ENCODE results near the gene NBEAL2. TPM values are rescaled to one million over a fixed set of nuclear protein-coding genes. Genes with fewer than 3 reads are reported as not detected.

Gene NBEAL2
- total RNA-seq, 1 donor from 2014 or later: 14.8 TPM

- no peaks in the 10 kb centered on the region for H3K36me3 ChIP-seq (ENCODE audit: insufficient read depth, low read length)
- H3K27ac ChIP-seq (ENCODE audit: low read depth, low read length): no peak overlapping the region
- no peak overlapping the region for H2AFZ ChIP-seq (ENCODE audit: low read depth, low read length)
- H3K4me1 ChIP-seq (ENCODE audit: insufficient read depth, low read length): peaks cover 15% of the 10 kb centered on the region
- H3K27me3 ChIP-seq (ENCODE audit: insufficient read depth, low read length): no peaks in the 10 kb centered on the region
- no peak overlapping the region for H3K9ac ChIP-seq (ENCODE audit: low read length)
- peaks cover 46% of the 10 kb centered on the region for H3K4me1 Mint-ChIP-seq (ENCODE audit: low read depth, unreplicated experiment)
- no peak overlapping the region for H3K4me3 ChIP-seq (ENCODE audit: insufficient read depth, low read depth, low read length)
- FAIRE-seq: no peak
- no peak for TF ChIP-seq CTCF (IDR thresholded peaks at IDR 0.05; ENCODE audit: insufficient read depth, low read depth, low read length)
- no peak overlapping the region for H3K4me3 Mint-ChIP-seq (ENCODE audit: unreplicated experiment)
- no peaks in the 10 kb centered on the region for H3K9me3 ChIP-seq (ENCODE audit: insufficient read depth, low read depth, low read length)
- H3K4me2 ChIP-seq (ENCODE audit: low read length): no peak overlapping the region
- H3K27me3 Mint-ChIP-seq (ENCODE audit: low read depth, unreplicated experiment): no peaks in the 10 kb centered on the region
- H3K79me2 ChIP-seq (ENCODE audit: insufficient read depth, low read length): peaks cover 98% of the 10 kb centered on the region
- H3K27ac Mint-ChIP-seq (ENCODE audit: unreplicated experiment): no peak overlapping the region
- H3K36me3 Mint-ChIP-seq (ENCODE audit: low read depth, unreplicated experiment): peaks cover 7% of the 10 kb centered on the region
- H4K20me1 ChIP-seq (ENCODE audit: insufficient read depth, low read length): peaks cover 98% of the 10 kb centered on the region
- no peaks in the 10 kb centered on the region for H3K9me3 Mint-ChIP-seq (ENCODE audit: unreplicated experiment)
- no peak for DNase-seq (ENCODE audit: low read depth)
Measured at GRCh38 chr3:46957092-46957820, 22.2 kb upstream of the NBEAL2 start.

- Histone ChIP-seq H3K79me2 (ENCODE audit: insufficient read depth, low read length) (peaks cover 95% of the 10 kb centered on the region), H3K4me2 (ENCODE audit: low read length) (no peak overlapping the region), H3K9me3 (ENCODE audit: insufficient read depth, low read depth, low read length) (no peaks in the 10 kb centered on the region), H3K27me3 (ENCODE audit: insufficient read depth, low read length) (no peaks in the 10 kb centered on the region), H3K4me3 (ENCODE audit: insufficient read depth, low read depth, low read length) (no peak overlapping the region), H2AFZ (ENCODE audit: low read depth, low read length) (no peak overlapping the region), H3K9ac (ENCODE audit: low read length) (no peak overlapping the region), H3K27ac (ENCODE audit: low read depth, low read length) (no peak overlapping the region), H4K20me1 (ENCODE audit: insufficient read depth, low read length) (peaks cover 92% of the 10 kb centered on the region), H3K36me3 (ENCODE audit: insufficient read depth, low read length) (no peaks in the 10 kb centered on the region), H3K4me1 (ENCODE audit: insufficient read depth, low read length) (peaks cover 14% of the 10 kb centered on the region)
- Mint-ChIP-seq H3K27me3 (ENCODE audit: low read depth, unreplicated experiment) (no peaks in the 10 kb centered on the region), H3K36me3 (ENCODE audit: low read depth, unreplicated experiment) (peaks cover 7% of the 10 kb centered on the region), H3K4me1 (ENCODE audit: low read depth, unreplicated experiment) (peaks cover 38% of the 10 kb centered on the region), H3K9me3 (ENCODE audit: unreplicated experiment) (no peaks in the 10 kb centered on the region), H3K27ac (ENCODE audit: unreplicated experiment) (peak overlapping the region; percentile 41), H3K4me3 (ENCODE audit: unreplicated experiment) (no peak overlapping the region)
- TF ChIP-seq EZH2 (IDR thresholded peaks at IDR 0.05; ENCODE audit: insufficient read depth, low read length) (no peak), CTCF (IDR thresholded peaks at IDR 0.05; ENCODE audit: insufficient read depth, low read depth, low read length) (no peak)
- DNase-seq (ENCODE audit: low read depth): no peak
- no peak for FAIRE-seq
Measured at GRCh38 chr3:46958467-46959160, 20.9 kb upstream of the NBEAL2 start.

- Histone ChIP-seq H3K27me3 (ENCODE audit: insufficient read depth, low read length) (no peaks in the 10 kb centered on the region), H2AFZ (ENCODE audit: low read depth, low read length) (no peak overlapping the region), H3K4me3 (ENCODE audit: insufficient read depth, low read depth, low read length) (no peak overlapping the region), H3K79me2 (ENCODE audit: insufficient read depth, low read length) (peaks cover 90% of the 10 kb centered on the region), H3K4me2 (ENCODE audit: low read length) (no peak overlapping the region), H3K36me3 (ENCODE audit: insufficient read depth, low read length) (no peaks in the 10 kb centered on the region), H3K9me3 (ENCODE audit: insufficient read depth, low read depth, low read length) (no peaks in the 10 kb centered on the region), H3K27ac (ENCODE audit: low read depth, low read length) (no peak overlapping the region), H3K9ac (ENCODE audit: low read length) (no peak overlapping the region), H3K4me1 (ENCODE audit: insufficient read depth, low read length) (peaks cover 11% of the 10 kb centered on the region), H4K20me1 (ENCODE audit: insufficient read depth, low read length) (peaks cover 87% of the 10 kb centered on the region)
- no peaks in the 10 kb centered on the region for H3K9me3 Mint-ChIP-seq (ENCODE audit: unreplicated experiment)
- TF ChIP-seq EZH2 (IDR thresholded peaks at IDR 0.05; ENCODE audit: insufficient read depth, low read length) (no peak), CTCF (IDR thresholded peaks at IDR 0.05; ENCODE audit: insufficient read depth, low read depth, low read length) (no peak)
- no peak overlapping the region for H3K4me3 Mint-ChIP-seq (ENCODE audit: unreplicated experiment)
- peaks cover 7% of the 10 kb centered on the region for H3K36me3 Mint-ChIP-seq (ENCODE audit: low read depth, unreplicated experiment)
- DNase-seq (ENCODE audit: low read depth): no peak
- H3K27me3 Mint-ChIP-seq (ENCODE audit: low read depth, unreplicated experiment): no peaks in the 10 kb centered on the region
- H3K27ac Mint-ChIP-seq (ENCODE audit: unreplicated experiment): peak overlapping the region; percentile 75
- peaks cover 33% of the 10 kb centered on the region for H3K4me1 Mint-ChIP-seq (ENCODE audit: low read depth, unreplicated experiment)
- no peak for FAIRE-seq
Measured at GRCh38 chr3:46959161-46959511, 20.3 kb upstream of the NBEAL2 start.

All from astrocyte (in vitro differentiated cells and primary cell).